ES-I3 (cell line): ENCODE results near the gene A4GNT.

Experiments
- H3K36me3 ChIP-seq: 2 replicates; pipeline ENCODE4 v1.6.1; 2013; ENCODE audit warnings: mild to moderate bottlenecking, low read length, control low read depth, moderate library complexity; ENCODE audit not compliant: insufficient read depth
- H3K4me1 ChIP-seq: 2 replicates; pipeline ENCODE4 v1.6.1; 2013; ENCODE audit warnings: mild to moderate bottlenecking, control low read depth, low read length; ENCODE audit not compliant: insufficient read depth
- H3K9ac ChIP-seq: 2 replicates; pipeline ENCODE4 v1.6.1; 2013; ENCODE audit warnings: low read depth, mild to moderate bottlenecking, low read length, moderate library complexity
- H3K9me3 ChIP-seq: 2 replicates; pipeline ENCODE4 v1.6.1; 2013; ENCODE audit warnings: mild to moderate bottlenecking, low read length, moderate library complexity; ENCODE audit not compliant: control insufficient read depth, insufficient read depth

A4GNT gene

GRCh38 chr3:138078096-138078495 is 54.1 kb downstream of the A4GNT start:
- H3K4me1 ChIP-seq: peaks cover 13% of the 10 kb centered on the region; the same call in 1 of the 2 replicates
- no peak overlapping the region for H3K9ac ChIP-seq
- no peaks in the 10 kb centered on the region for H3K36me3 ChIP-seq
- H3K9me3 ChIP-seq: no peaks in the 10 kb centered on the region
